KG1 (cell line): ENCODE data around the gene MMEL1.
"Not testable (repeated sequence)": the region's sequence is repeated elsewhere in the genome, so short reads cannot be mapped to it uniquely, and the experiment has no call there.

Experiments used
- DNase-seq: peaks from one replicate; lab custom pipeline; 2025; lab: John Stamatoyannopoulos, UW

MMEL1 gene

GRCh38 chr1:2590233-2591141, 42.3 kb downstream of the MMEL1 start:
- no peak for DNase-seq

- DNase-seq: no peak
These were observed 43.2 kb downstream of the MMEL1 start for GRCh38 chr1:2589431-2590232.

DNA sequence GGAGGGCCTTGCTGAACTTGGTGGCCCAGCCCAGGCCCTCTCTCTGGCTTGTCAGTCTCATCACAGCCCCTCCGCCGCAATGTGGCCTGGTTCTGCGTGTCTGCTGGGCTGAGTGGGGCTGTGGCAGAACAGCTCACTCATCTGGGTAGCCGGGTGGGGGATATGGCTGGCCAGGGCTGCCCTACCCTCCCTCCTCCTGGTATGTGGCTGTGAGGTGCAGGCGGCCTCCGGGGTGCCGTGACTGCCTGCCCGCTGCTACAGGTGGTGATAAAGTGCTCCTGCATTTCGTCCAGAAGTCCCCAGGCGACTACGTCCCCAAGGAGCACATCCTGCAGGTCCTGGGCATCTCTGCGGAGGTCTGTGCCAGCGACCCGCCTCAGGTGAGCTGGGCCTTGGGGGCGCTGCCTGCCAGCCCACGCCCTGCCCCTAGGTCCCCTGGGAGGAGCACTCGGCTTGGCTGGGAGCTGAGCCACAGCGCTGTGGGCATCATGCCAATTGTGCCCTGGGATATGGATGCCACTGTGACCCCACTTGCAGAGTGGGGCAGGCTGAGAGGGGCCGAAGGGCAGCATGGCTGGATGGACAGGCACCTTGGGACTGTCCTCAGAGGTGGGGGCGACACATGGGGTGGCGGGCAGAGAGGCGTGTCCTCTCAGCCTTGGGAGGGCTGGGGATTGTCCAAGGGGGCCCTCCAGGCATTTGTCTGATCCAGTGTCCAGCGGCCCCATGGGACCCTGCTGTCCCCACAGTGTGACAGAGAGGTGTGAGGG, 44.0 kb downstream of the MMEL1 start:
- DNase-seq: no peak

DNA sequence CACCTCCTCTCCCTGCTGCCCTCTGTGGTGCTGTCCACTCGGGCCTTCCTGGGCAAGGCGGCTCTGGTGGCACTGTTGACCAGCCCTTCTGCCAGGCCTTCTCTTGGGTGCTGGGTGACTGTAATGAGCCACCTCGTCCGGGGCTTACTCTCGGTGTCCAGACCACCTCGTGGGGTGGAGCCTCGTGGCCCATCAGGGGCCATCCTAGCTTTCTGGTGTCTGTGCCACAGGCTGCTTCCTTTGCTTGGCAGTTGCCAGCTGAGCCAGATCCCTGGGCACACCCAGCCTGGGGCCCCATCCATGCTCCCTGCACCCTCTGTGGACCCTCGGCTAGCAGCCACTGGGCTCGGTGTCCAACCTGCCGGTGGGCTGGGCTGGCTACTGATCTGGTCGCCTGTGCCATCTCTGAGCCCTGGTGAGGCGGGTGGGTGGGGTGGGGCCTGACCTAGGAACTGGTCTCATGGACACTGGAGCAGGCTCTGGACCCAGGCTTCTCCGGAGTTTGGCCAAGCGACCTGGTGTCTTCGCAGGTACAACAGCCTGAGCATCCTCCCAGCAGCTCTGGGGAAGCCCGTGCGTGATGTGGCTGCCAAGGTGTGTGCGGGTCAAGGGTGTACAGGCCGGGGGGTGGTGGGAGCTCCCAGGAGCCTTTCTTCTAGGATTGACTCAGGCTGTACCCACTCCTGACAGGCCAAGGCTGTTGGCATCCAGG, 44.8 kb downstream of the MMEL1 start:
- no peak for DNase-seq

- no peak for DNase-seq
These were observed 45.6 kb downstream of the MMEL1 start for GRCh38 chr1:2587071-2587859.

GRCh38 chr1:2586154-2587070, 46.4 kb downstream of the MMEL1 start, which contains the start of gene PRXL2B:
PRXL2B (plus strand) TSS chr1:2586777; CDS start chr1:2586886, 109 bp downstream.
- DNase-seq: peak; percentile 92

DNA sequence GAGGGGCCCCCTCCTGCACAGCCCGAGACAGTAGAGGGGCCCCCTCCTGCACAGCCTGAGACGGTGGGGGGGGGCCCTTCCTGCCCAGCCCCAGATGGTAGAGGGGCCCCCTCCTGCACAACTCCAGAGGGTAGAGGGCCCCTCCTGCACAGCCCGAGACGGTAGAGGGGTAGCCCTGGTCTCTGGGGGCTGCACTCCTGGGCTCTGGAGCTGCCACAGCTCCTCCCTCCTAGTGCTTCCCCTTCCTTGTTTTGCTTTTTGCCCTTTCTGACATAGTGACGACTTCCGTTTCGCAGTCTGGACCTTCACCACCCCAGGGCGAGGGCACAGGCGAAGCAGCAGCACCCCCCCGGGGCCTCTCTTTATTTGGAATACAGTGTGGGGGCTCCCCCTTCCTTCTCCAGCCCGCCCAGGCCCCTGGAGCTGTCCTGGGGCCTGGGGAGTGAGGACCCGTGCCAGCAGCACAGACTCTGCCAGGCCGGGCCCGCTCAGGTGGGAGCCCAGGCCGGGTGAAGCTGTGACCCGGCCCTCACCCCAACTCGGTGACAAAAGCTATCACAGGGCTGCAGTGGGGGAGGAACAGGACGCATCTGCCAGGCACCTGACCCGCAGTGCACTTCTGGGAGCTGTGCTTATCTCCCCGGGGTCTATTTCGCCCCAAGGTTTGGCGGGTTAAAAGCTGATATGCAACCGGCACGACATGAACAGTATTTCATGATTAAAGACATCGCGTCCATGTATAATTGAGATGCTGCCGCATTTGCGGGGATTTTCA, 47.3 kb downstream of the MMEL1 start:
- DNase-seq: peak; percentile 73

- no peak for DNase-seq
These were observed 48.0 kb downstream of the MMEL1 start for GRCh38 chr1:2584686-2585317.

DNA sequence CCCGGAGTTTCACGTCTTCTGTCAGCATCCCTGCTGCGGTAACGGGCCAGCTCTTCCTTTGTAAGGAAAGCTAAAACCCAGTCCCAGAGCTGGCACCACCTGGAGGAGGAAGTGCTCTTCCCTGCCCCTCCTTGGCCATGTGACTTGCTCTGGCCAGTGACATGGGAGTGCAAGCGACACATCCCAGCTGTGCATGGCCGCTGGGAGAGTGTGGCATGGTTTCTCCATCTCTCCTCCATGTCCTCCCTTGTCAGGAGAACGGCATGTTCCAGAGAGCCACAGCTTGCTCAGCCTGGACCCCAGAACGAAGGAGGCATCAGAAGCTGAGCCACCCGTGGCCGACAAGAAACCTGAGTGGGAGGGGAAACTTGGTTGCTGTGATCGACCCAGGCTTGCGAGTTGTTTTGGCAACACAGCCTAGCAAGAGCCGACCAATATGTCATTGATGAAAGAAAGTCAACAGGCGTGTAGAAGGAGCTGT, 48.9 kb downstream of the MMEL1 start:
- DNase-seq: no peak

DNA sequence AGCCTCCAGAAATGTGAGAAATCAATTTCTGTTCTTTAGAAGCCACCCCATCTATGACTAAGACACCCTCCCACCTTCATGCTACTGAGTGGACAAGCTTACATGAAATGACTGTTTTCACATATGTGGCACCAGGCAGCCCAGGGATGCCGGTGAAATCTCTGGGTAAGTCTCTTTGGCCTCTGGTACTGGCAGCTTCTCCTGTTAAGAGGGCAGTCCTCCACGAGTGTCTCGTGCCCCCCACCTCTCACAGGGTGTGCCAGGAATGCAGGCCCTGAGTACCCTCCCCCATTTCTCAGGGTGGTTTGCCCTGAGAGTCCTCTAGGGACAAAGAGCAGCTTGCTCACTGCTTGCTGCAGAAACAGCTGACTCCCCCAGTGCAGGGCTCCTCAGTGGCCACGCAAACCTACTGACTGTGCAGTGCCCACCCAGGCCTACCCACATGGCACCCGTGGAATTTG, 49.5 kb downstream of the MMEL1 start:
- DNase-seq: no peak

DNA sequence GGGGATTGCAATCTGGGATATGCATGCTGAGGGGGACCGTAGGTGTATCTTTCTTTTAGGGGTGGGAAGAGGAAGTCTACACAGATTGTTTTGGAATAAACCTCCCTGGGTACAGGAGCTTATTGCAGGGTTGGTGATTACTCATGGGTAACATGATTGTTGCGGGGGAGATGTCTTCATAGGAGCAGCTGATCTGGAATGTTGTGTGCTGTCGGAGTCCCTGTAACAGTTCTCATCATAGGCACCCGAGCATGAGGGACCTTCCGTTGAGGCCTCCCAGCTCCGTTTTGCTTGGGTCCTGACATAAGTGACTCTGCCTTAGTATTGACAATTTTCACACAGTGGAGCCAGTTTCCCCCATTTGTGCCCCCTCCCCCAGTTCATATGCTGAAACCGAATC, 50.4 kb downstream of the MMEL1 start:
- no peak for DNase-seq

- DNase-seq: no peak
These were observed 52.1 kb downstream of the MMEL1 start for GRCh38 chr1:2580691-2581090.

GRCh38 chr1:2578758-2579118, 54.1 kb downstream of the MMEL1 start:
- no peak for DNase-seq

DNA sequence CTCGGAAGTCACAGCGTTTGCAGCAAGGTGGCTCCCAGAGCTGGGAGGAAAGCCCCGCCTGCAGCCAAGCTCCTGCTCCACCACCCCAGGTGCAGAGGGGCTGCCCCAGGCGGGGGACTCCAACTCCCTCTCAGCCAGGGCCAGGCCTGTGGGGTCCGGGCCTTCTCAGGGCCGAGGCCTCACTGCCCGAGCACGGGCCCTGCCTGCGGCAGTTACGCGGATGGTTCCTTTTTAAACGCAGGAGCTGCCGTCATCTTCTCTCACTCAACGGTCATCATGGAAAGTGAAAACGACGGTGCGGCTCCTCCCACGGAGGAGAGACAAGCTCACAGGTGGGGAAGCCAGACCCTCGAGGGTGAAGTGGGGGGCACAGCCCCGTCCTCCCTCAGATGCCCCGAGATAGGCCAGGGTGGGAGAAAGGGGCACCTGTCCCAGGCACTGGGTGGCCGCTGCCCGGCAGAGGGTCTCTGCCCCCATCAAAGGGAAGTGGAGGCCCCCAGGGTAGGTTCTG, 55.2 kb downstream of the MMEL1 start:
- not testable (repeated sequence) for DNase-seq

- DNase-seq: no peak
These were observed 56.8 kb downstream of the MMEL1 start for GRCh38 chr1:2575801-2576663.

- DNase-seq: no peak
These were observed 58.5 kb downstream of the MMEL1 start for GRCh38 chr1:2574350-2574749.
